ENCODE data around the gene NUDT2. TPM values are rescaled to one million over a fixed set of nuclear protein-coding genes. Genes with fewer than 3 reads are reported as not detected.

NUDT2 gene
- total and polyA plus RNA-seq, 2 of the 4 experiments (the other 2 are of a cell fraction) = 36.6 to 45.0 TPM

DNA sequence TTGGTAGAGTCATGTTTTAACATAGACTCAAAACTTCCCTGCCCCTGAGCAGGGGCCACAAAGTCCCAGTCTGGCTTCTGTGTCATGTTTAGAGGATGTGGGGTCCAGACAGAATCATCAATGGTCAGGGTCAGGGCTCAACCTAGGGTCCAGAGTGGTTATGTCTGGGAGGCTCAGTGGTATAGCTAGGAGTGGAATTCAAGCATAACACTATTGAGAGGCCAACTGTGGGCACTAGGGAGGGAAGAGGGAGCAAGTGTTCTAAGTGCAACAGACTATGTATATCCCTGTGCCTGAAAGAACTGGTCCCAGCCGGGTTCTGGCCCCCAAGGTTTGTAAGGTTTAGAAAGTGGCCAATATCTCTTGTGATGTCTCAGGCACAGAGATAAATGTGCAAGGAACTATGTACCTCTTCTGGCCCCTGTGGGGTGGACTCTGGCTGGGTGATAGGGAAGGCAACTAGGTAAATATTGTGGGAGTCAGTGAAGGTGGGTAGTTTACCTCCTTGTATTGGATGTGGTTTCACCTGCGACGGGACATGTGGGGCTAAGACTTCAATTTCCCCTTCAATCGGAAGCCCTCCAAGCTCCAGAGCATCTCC, 33.3 kb downstream of the NUDT2 start:
- H3K9me1 ChIP-seq (ENCODE audit: insufficient read depth, low read length) = no peaks in the 10 kb centered on the region
- H3K23ac ChIP-seq (ENCODE audit: low read depth, low read length) = no peak overlapping the region
- H3K79me1 ChIP-seq (ENCODE audit: low read depth in 1 of 2, low read length in 2 of 2) = no peaks in the 10 kb centered on the region
- H4K20me1 ChIP-seq (ENCODE audit: insufficient read depth, low read length) = no peaks in the 10 kb centered on the region
- no peak overlapping the region for H2AK5ac ChIP-seq (ENCODE audit: low read depth, low read length)
- H3K9me3 ChIP-seq (ENCODE audit: control insufficient read depth, insufficient read depth, low read length) = no peaks in the 10 kb centered on the region
- 0 out of 2 replicates have a peak, but pooled peaks cover 2% of the 10 kb centered on the region for H3K27me3 ChIP-seq (ENCODE audit: control insufficient read depth, insufficient read depth, low read length)
- H3K4me1 ChIP-seq (ENCODE audit: control insufficient read depth, insufficient read depth, low read length) = no peaks in the 10 kb centered on the region
- H3K36me3 ChIP-seq (ENCODE audit: control insufficient read depth, insufficient read depth, low read length) = no peaks in the 10 kb centered on the region
- no peak overlapping the region for H2AK9ac ChIP-seq (replicated peaks; ENCODE audit: low read depth, low read length, poor library complexity)
- intact Hi-C loops (cut with micrococcal nuclease) = no loop called here
- H2BK5ac ChIP-seq (ENCODE audit: low read depth, low read length, poor library complexity, severe bottlenecking) = no peak overlapping the region
- dilution Hi-C loops (cut with HindIII; ENCODE audit: low sequenced_read_pairs, unreplicated experiment) = no loop called here
- H4K5ac ChIP-seq (ENCODE audit: low read depth, low read length) = no peak overlapping the region
- ChIA-PET POLR2A (ENCODE audit: unreplicated experiment) (no interaction called here), CTCF (no interaction called here)
- BruUV-seq (replicated peaks) = no TSS peak
- no peak overlapping the region for H3K56ac ChIP-seq (ENCODE audit: extremely low read depth, insufficient read depth, low read length)
- no peak overlapping the region for H2AFZ ChIP-seq (replicated peaks; ENCODE audit: low read length, poor library complexity)
- no peak overlapping the region for H3K4ac ChIP-seq (ENCODE audit: low read depth, low read length)
- DNase-seq (no peak), ATAC-seq (ENCODE audit: low read depth) (no peak)
- WGBS, 2 experiments (ENCODE audit: extremely low coverage in 2 of 2, insufficient read length in 1 of 2) = no CpG with 5 or more reads among the region's 4 CpGs
- in situ Hi-C loops (cut with MboI; ENCODE audit: low sequenced_read_pairs) = no loop called here
- H2BK15ac ChIP-seq (ENCODE audit: low read depth, low read length) = no peak overlapping the region
- no peak overlapping the region for H3K4me2 ChIP-seq (ENCODE audit: low read depth, low read length)
- no peak for TF ChIP-seq CHD1 (IDR thresholded peaks at IDR 0.05; ENCODE audit: low read depth, low read length)
- TF ChIP-seq RAD21 (IDR thresholded peaks at IDR 0.05; ENCODE audit: low read length) = no peak
- TF ChIP-seq RCOR1 (IDR thresholded peaks at IDR 0.05; ENCODE audit: insufficient replicate concordance, low read length) = no peak
- TF ChIP-seq, protein P1, sequence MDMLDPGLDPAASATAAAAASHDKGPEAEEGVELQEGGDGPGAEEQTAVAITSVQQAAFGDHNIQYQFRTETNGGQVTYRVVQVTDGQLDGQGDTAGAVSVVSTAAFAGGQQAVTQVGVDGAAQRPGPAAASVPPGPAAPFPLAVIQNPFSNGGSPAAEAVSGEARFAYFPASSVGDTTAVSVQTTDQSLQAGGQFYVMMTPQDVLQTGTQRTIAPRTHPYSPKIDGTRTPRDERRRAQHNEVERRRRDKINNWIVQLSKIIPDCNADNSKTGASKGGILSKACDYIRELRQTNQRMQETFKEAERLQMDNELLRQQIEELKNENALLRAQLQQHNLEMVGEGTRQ (IDR thresholded peaks at IDR 0.05; ENCODE audit: low read depth, low read length) = no peak
- no peak for TF ChIP-seq CEBPB (IDR thresholded peaks at IDR 0.05; ENCODE audit: low read depth, low read length)
- TF ChIP-seq, protein P2, sequence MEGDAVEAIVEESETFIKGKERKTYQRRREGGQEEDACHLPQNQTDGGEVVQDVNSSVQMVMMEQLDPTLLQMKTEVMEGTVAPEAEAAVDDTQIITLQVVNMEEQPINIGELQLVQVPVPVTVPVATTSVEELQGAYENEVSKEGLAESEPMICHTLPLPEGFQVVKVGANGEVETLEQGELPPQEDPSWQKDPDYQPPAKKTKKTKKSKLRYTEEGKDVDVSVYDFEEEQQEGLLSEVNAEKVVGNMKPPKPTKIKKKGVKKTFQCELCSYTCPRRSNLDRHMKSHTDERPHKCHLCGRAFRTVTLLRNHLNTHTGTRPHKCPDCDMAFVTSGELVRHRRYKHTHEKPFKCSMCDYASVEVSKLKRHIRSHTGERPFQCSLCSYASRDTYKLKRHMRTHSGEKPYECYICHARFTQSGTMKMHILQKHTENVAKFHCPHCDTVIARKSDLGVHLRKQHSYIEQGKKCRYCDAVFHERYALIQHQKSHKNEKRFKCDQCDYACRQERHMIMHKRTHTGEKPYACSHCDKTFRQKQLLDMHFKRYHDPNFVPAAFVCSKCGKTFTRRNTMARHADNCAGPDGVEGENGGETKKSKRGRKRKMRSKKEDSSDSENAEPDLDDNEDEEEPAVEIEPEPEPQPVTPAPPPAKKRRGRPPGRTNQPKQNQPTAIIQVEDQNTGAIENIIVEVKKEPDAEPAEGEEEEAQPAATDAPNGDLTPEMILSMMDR (conservative IDR thresholded peaks at IDR 0.05; ENCODE audit: low read depth, low read length) = no peak
- TF ChIP-seq BHLHE40 (IDR thresholded peaks at IDR 0.05; ENCODE audit: low read depth, low read length) = no peak
- TF ChIP-seq FOS (IDR thresholded peaks at IDR 0.05; ENCODE audit: low read depth, low read length) = no peak
- TF ChIP-seq SMC3 (IDR thresholded peaks at IDR 0.05; ENCODE audit: low read depth, low read length) = no peak
- no peak for TF ChIP-seq RFX5 (IDR thresholded peaks at IDR 0.05; ENCODE audit: low read depth, low read length)
- no peak for TF ChIP-seq MXI1 (IDR thresholded peaks at IDR 0.05; ENCODE audit: borderline replicate concordance, low read depth, low read length)
- TF ChIP-seq, protein P3, sequence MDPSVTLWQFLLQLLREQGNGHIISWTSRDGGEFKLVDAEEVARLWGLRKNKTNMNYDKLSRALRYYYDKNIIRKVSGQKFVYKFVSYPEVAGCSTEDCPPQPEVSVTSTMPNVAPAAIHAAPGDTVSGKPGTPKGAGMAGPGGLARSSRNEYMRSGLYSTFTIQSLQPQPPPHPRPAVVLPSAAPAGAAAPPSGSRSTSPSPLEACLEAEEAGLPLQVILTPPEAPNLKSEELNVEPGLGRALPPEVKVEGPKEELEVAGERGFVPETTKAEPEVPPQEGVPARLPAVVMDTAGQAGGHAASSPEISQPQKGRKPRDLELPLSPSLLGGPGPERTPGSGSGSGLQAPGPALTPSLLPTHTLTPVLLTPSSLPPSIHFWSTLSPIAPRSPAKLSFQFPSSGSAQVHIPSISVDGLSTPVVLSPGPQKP (IDR thresholded peaks at IDR 0.05; ENCODE audit: borderline replicate concordance, low read depth, low read length) = no peak
- TF ChIP-seq NFE2L2 (IDR thresholded peaks at IDR 0.05; ENCODE audit: low read depth, low read length) = no peak
- TF ChIP-seq MAFK (IDR thresholded peaks at IDR 0.05; ENCODE audit: low read depth, low read length) = no peak
- no peak overlapping the region for H3K18ac ChIP-seq (ENCODE audit: low read depth, low read length)
- no peak overlapping the region for H3K9ac ChIP-seq (ENCODE audit: low read depth, low read length)
- H4K91ac ChIP-seq (ENCODE audit: insufficient read depth, low read depth, low read length) = no peak overlapping the region
- no peak overlapping the region for H4K8ac ChIP-seq (ENCODE audit: low read depth in 2 of 2, low read length in 2 of 2)
- no peak overlapping the region for H3K4me3 ChIP-seq (ENCODE audit: insufficient read depth, low read depth, low read length)
- H2BK120ac ChIP-seq (ENCODE audit: low read depth, low read length) = no peak overlapping the region
- no peak overlapping the region for H3K27ac ChIP-seq (ENCODE audit: insufficient read depth, low read length)
- no peak overlapping the region for H3K14ac ChIP-seq (replicated peaks; ENCODE audit: low read depth, low read length)
- no peak overlapping the region for H2BK20ac ChIP-seq (ENCODE audit: low read depth, low read length)
